GM19238 (cell line): ENCODE measurements around the gene LRIG3.

Experiments
- DNase-seq: peaks from one replicate; pipeline ENCODE4 v3.0.0; 2011; ENCODE audit warnings: low spot score; ENCODE audit not compliant: insufficient read length

LRIG3 gene

GRCh38 chr12:58901664-58902063 lies 18.6 kb downstream of the LRIG3 start:
- DNase-seq, result no peak

- no peak for DNase-seq
These were observed 22.3 kb downstream of the LRIG3 start for GRCh38 chr12:58897969-58898368.

GRCh38 chr12:58896278-58896677 lies 24.0 kb downstream of the LRIG3 start:
- DNase-seq, result no peak

- no peak for DNase-seq
These were observed 25.3 kb downstream of the LRIG3 start for GRCh38 chr12:58895053-58895452.

GRCh38 chr12:58894040-58894439 lies 26.3 kb downstream of the LRIG3 start:
- DNase-seq, result no peak

- DNase-seq, result no peak
These were observed 26.8 kb downstream of the LRIG3 start for GRCh38 chr12:58893495-58893894.

- DNase-seq, result no peak
These were observed 30.7 kb downstream of the LRIG3 start for GRCh38 chr12:58889557-58889956.

GRCh38 chr12:58888131-58888783 lies 32.0 kb downstream of the LRIG3 start:
- no peak for DNase-seq

GRCh38 chr12:58887068-58887467 lies 33.2 kb downstream of the LRIG3 start:
- no peak for DNase-seq

GRCh38 chr12:58886474-58886873 lies 33.8 kb downstream of the LRIG3 start:
- DNase-seq, result no peak

GRCh38 chr12:58884916-58885315 lies 35.4 kb downstream of the LRIG3 start:
- no peak for DNase-seq

GRCh38 chr12:58883576-58884334 lies 36.5 kb downstream of the LRIG3 start:
- no peak for DNase-seq

- no peak for DNase-seq
These were observed 37.5 kb downstream of the LRIG3 start for GRCh38 chr12:58882826-58883225.

- no peak for DNase-seq
These were observed 38.5 kb downstream of the LRIG3 start for GRCh38 chr12:58881816-58882215.

- no peak for DNase-seq
These were observed 39.7 kb downstream of the LRIG3 start for GRCh38 chr12:58880639-58881038.

GRCh38 chr12:58877243-58877743 lies 43.0 kb downstream of the LRIG3 start:
- DNase-seq, result no peak

- no peak for DNase-seq
These were observed 46.8 kb downstream of the LRIG3 start for GRCh38 chr12:58873496-58873895.

GRCh38 chr12:58871556-58871955 lies 48.7 kb downstream of the LRIG3 start:
- DNase-seq, result no peak

- DNase-seq, result no peak
These were observed 49.7 kb downstream of the LRIG3 start for GRCh38 chr12:58870595-58870994.

GRCh38 chr12:58860788-58861240 lies 59.5 kb downstream of the LRIG3 start:
- no peak for DNase-seq

GRCh38 chr12:58860056-58860787 lies 60.1 kb downstream of the LRIG3 start:
- no peak for DNase-seq

GRCh38 chr12:58858030-58858429 lies 62.3 kb downstream of the LRIG3 start:
- no peak for DNase-seq
